ACHN (cell line): Measurements from ENCODE around the gene NECAB3.

Experiments used
- DNase-seq: peaks from one replicate; pipeline ENCODE4 v3.0.0-alpha.2; 2015
- in situ Hi-C: cut with HindIII; loops from 2 replicates; pipeline ENCODE4 v1.10.0; 2017; ENCODE audit warnings: low sequenced_read_pairs, low pct_ligation_motif_present, low pct_unique_long_range_greater_than_20kb

The NECAB3 gene

GRCh38 chr20:33668466-33669155 is 5.6 kb downstream of the NECAB3 start:
- no peak for DNase-seq
- in situ Hi-C loops, result no loop called here

- DNase-seq, result peak; percentile 35
- in situ Hi-C loops, result no loop called here
These were observed 6.4 kb downstream of the NECAB3 start for GRCh38 chr20:33667676-33668465.

GRCh38 chr20:33667245-33667675 is 7.0 kb downstream of the NECAB3 start:
- DNase-seq, result no peak
- in situ Hi-C loops, result no loop called here

GRCh38 chr20:33666293-33667244 is 7.7 kb downstream of the NECAB3 start, which contains the start of gene ACTL10:
Gene ACTL10 (plus strand): TSS chr20:33666943. CDS start chr20:33667498, 555 bp downstream.
- DNase-seq, result peak; percentile 98
- in situ Hi-C loops, result no loop called here

- no peak for DNase-seq
- in situ Hi-C loops, result no loop called here
These were observed 9.5 kb downstream of the NECAB3 start for GRCh38 chr20:33664762-33665144.

GRCh38 chr20:33664085-33664761 is 10.0 kb downstream of the NECAB3 start:
- in situ Hi-C loops, result no loop called here
- no peak for DNase-seq

- DNase-seq, result peak; percentile 74
- in situ Hi-C loops, result no loop called here
These were observed 10.8 kb downstream of the NECAB3 start for GRCh38 chr20:33663161-33664084.

- in situ Hi-C loops, result no loop called here
- DNase-seq, result no peak
These were observed 12.1 kb downstream of the NECAB3 start, which contains the start of gene C20orf144 for GRCh38 chr20:33662172-33662571. Gene C20orf144 (plus strand): TSS chr20:33662327. CDS start chr20:33662346, 19 bp downstream.

- in situ Hi-C loops, result no loop called here
- no peak for DNase-seq
These were observed 13.6 kb downstream of the NECAB3 start for GRCh38 chr20:33660685-33661058.

- in situ Hi-C loops, result no loop called here
- DNase-seq, result no peak
These were observed 14.1 kb downstream of the NECAB3 start for GRCh38 chr20:33660035-33660684.

GRCh38 chr20:33659341-33660034 is 14.7 kb downstream of the NECAB3 start:
- no peak for DNase-seq
- in situ Hi-C loops, result no loop called here

- in situ Hi-C loops, result no loop called here
These were observed 15.3 kb downstream of the NECAB3 start for GRCh38 chr20:33658929-33659328.

GRCh38 chr20:33658510-33658909 is 15.7 kb downstream of the NECAB3 start:
- in situ Hi-C loops, result no loop called here

More at GRCh38 chr20:33658929-33659328, 15.3 kb downstream of the NECAB3 start:
- DNase-seq, result no peak

GRCh38 chr20:33657704-33658095 is 16.5 kb downstream of the NECAB3 start:
- DNase-seq, result no peak
- in situ Hi-C loops, result no loop called here

More at GRCh38 chr20:33658510-33658909, 15.7 kb downstream of the NECAB3 start:
- DNase-seq, result no peak

- no peak for DNase-seq
- in situ Hi-C loops, result no loop called here
These were observed 17.2 kb downstream of the NECAB3 start for GRCh38 chr20:33656783-33657703.
